ENCODE measurements around the gene LILRB1.

GRCh38 chr19:54607785-54608150 is 22.5 kb upstream of the LILRB1 start:
- TF ChIP-seq, protein P1, sequence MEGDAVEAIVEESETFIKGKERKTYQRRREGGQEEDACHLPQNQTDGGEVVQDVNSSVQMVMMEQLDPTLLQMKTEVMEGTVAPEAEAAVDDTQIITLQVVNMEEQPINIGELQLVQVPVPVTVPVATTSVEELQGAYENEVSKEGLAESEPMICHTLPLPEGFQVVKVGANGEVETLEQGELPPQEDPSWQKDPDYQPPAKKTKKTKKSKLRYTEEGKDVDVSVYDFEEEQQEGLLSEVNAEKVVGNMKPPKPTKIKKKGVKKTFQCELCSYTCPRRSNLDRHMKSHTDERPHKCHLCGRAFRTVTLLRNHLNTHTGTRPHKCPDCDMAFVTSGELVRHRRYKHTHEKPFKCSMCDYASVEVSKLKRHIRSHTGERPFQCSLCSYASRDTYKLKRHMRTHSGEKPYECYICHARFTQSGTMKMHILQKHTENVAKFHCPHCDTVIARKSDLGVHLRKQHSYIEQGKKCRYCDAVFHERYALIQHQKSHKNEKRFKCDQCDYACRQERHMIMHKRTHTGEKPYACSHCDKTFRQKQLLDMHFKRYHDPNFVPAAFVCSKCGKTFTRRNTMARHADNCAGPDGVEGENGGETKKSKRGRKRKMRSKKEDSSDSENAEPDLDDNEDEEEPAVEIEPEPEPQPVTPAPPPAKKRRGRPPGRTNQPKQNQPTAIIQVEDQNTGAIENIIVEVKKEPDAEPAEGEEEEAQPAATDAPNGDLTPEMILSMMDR (IDR thresholded peaks at IDR 0.05; ENCODE audit: insufficient read depth, low read depth, low read length): no peak
- no peak for TF ChIP-seq EZH2 (IDR thresholded peaks at IDR 0.05; ENCODE audit: insufficient read depth, low read length)

Measured in astrocyte (in vitro differentiated cells and primary cell).